DMS153 treated with DMSO at 0.1 percent for 48 hours (cell line): ENCODE data around the gene ARPP19.
"Not testable (repeated sequence)": the region's sequence is repeated elsewhere in the genome, so short reads cannot be mapped to it uniquely, and the experiment has no call there.

Experiments used
- DNase-seq: peaks from one replicate; lab custom pipeline; 2025; ENCODE audit not compliant: unreplicated experiment; lab: John Stamatoyannopoulos, UW

The ARPP19 gene

GRCh38 chr15:52551762-52552161 lies 17.1 kb downstream of the ARPP19 start:
- DNase-seq = no peak

GRCh38 chr15:52551186-52551585 lies 17.6 kb downstream of the ARPP19 start:
- DNase-seq = not testable (repeated sequence)

GRCh38 chr15:52546031-52546751 lies 22.6 kb downstream of the ARPP19 start:
- no peak for DNase-seq

- no peak for DNase-seq
Observed at GRCh38 chr15:52540374-52541012, 28.3 kb downstream of the ARPP19 start.

- no peak for DNase-seq
Observed at GRCh38 chr15:52537459-52537858, 31.4 kb downstream of the ARPP19 start.

GRCh38 chr15:52532427-52532826 lies 36.4 kb downstream of the ARPP19 start:
- DNase-seq = no peak

- DNase-seq = no peak
Observed at GRCh38 chr15:52529940-52530339, 38.9 kb downstream of the ARPP19 start.

GRCh38 chr15:52529341-52529924 lies 39.4 kb downstream of the ARPP19 start:
- DNase-seq = no peak

GRCh38 chr15:52528564-52529340 lies 40.1 kb downstream of the ARPP19 start, which contains the start of gene MYO5A:
Gene MYO5A (minus strand): TSS chr15:52528880. CDS start chr15:52528806, 74 bp downstream.
- no peak for DNase-seq

GRCh38 chr15:52527911-52528563 lies 40.8 kb downstream of the ARPP19 start:
- no peak for DNase-seq

GRCh38 chr15:52527196-52527910 lies 41.5 kb downstream of the ARPP19 start:
- DNase-seq = no peak

- DNase-seq = no peak
Observed at GRCh38 chr15:52524223-52525136, 44.4 kb downstream of the ARPP19 start.

- DNase-seq = no peak
Observed at GRCh38 chr15:52523647-52524046, 45.2 kb downstream of the ARPP19 start.

GRCh38 chr15:52523192-52523591 lies 45.6 kb downstream of the ARPP19 start:
- no peak for DNase-seq

GRCh38 chr15:52521682-52522081 lies 47.1 kb downstream of the ARPP19 start:
- no peak for DNase-seq

- no peak for DNase-seq
Observed at GRCh38 chr15:52520421-52520820, 48.4 kb downstream of the ARPP19 start.

GRCh38 chr15:52518487-52519371 lies 50.1 kb downstream of the ARPP19 start:
- DNase-seq = no peak

- no peak for DNase-seq
Observed at GRCh38 chr15:52517014-52517413, 51.8 kb downstream of the ARPP19 start.
